ENCODE data around the gene SBNO2.

Gene SBNO2

GRCh38 chr19:1220477-1220930 is 46.4 kb upstream of the SBNO2 start:
- DNase-seq (ENCODE audit: low spot score), result no peak
- TF ChIP-seq, protein P1, sequence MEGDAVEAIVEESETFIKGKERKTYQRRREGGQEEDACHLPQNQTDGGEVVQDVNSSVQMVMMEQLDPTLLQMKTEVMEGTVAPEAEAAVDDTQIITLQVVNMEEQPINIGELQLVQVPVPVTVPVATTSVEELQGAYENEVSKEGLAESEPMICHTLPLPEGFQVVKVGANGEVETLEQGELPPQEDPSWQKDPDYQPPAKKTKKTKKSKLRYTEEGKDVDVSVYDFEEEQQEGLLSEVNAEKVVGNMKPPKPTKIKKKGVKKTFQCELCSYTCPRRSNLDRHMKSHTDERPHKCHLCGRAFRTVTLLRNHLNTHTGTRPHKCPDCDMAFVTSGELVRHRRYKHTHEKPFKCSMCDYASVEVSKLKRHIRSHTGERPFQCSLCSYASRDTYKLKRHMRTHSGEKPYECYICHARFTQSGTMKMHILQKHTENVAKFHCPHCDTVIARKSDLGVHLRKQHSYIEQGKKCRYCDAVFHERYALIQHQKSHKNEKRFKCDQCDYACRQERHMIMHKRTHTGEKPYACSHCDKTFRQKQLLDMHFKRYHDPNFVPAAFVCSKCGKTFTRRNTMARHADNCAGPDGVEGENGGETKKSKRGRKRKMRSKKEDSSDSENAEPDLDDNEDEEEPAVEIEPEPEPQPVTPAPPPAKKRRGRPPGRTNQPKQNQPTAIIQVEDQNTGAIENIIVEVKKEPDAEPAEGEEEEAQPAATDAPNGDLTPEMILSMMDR (IDR thresholded peaks at IDR 0.05; ENCODE audit: extremely low read depth, missing control alignments), result no peak

- TF ChIP-seq, protein P1 (IDR thresholded peaks at IDR 0.05; ENCODE audit: extremely low read depth, missing control alignments), result no peak
- no peak for DNase-seq (ENCODE audit: low spot score)
Measured at GRCh38 chr19:1219786-1220476, 45.9 kb upstream of the SBNO2 start.

DNA sequence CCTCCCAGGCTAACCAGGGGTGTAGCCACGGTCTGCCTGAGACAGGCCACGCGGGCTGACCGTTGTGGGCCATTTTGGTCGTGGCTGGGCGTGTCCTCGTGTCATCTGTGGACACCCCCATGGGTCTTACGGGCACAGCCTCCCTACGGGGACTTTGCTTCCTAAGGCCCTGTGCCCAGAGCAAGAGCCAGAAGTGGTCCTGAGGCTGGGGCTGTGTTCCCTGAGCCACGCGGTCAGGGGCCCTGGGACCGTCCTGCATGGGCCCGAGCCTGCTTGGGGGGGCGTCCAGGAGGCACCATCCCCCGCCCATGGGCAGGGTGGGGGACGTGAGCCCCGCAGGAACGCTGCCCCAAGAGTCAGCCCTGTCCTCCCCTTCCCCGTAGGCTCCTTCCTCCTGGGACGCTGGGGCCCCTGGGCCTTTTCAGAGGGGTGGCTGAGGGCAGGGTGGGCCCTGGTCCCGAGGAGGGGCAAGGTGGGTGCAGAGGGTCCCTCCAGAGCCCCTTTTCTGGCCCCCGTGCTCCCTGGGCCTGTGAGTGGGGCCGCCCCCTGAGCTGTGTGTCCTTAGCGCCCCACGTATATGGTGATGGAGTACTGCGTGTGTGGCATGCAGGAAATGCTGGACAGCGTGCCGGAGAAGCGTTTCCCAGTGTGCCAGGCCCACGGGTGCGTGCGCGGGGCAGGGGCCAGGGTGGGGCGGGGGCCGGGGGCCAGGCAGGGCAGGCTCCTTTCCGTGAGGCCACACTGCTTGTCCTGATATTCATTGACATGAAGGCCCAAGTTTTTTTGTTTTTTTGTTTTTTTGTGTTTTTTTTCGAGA is 44.9 kb upstream of the SBNO2 start:
- TF ChIP-seq, protein P1 (IDR thresholded peaks at IDR 0.05; ENCODE audit: extremely low read depth, missing control alignments), result no peak
- DNase-seq (ENCODE audit: low spot score), result no peak

GRCh38 chr19:1217366-1217765 is 43.3 kb upstream of the SBNO2 start:
- TF ChIP-seq, protein P1 (IDR thresholded peaks at IDR 0.05; ENCODE audit: extremely low read depth, missing control alignments), result no peak
- DNase-seq (ENCODE audit: low spot score), result no peak

DNA sequence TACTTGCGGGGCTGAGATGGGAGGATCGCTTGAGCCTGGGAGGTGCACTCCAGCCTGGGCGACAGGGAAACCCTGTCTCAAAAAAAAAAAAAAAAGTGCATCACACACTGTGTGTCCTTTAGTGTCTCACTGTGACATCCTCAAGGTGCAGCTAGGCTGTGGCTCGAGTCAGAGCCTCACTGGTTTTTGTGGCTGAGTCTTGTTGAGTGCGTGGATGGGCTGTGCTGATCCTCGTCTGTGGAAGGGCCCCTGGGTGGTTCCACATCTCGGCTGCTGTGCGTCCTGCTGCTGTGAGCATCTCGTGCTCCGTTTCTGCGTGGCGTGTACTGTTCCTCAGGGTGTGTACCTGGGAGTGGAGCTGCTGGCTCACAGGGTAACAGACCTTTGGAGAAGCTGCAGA is 42.7 kb upstream of the SBNO2 start:
- no peak for DNase-seq (ENCODE audit: low spot score)
- TF ChIP-seq, protein P1 (IDR thresholded peaks at IDR 0.05; ENCODE audit: extremely low read depth, missing control alignments), result no peak

DNA sequence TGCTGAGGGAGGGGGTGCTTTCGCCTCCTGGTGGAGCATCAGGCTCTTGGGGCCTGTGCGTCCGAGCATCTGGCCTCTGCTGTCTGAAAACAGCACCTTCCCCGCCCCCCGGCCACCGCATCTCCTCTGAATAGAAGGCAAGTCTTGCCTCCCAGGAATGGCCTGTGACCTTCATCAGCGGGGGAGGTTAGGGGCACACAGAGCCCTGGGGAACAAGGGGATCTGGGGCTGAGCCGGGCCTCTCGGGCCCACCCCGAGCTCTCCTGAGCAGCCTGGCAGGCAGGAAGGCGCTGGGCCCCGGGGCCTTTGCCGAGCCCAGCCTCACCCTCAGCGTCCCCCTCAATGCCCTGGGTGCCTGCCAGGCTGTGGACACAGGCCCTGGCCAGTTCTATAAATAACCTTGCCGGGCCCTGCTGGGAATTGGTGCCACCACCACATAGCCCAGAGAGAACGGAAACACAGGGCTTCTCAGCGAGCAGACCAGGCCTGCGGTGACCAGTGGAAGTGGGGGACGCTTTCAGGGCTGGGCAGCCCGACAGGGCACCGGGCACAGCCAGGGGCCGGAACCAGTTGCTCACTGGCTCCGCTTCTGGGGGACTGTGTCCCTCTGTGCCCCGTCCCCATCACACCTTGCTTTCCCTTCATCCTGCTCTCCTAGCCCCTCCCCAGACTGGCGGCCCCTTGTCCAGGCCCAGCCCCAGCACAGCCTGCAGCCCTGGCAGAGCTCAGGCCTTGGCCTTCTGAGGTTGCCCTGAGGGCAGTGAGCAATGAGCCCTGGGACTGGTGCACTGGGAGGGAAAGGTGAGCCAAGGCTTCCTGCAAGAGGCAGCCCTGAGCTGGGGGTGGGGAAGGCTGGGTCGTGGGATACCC is 41.0 kb upstream of the SBNO2 start:
- TF ChIP-seq, protein P1 (IDR thresholded peaks at IDR 0.05; ENCODE audit: extremely low read depth, missing control alignments), result no peak
- no peak for DNase-seq (ENCODE audit: low spot score)
